Body of pancreas (tissue), 4 donors: Measurements from ENCODE around the gene KRTAP10-12.

Experiments
- POLR2A ChIP-seq, 3 donors: fragments of 450-650 bp; IDR thresholded peaks; one replicate each; pipeline ENCODE4 v1.6.1; 2016; ENCODE audit warnings: antibody characterized with exemption in 3 of 3, mild to moderate bottlenecking in 2 of 3
- TF ChIP-seq, protein P1 (sequence below), 7 experiments: fragments of 450-650 bp in 4 of 7; fragments of 200-600 bp in 3 of 7; sonication (generic) in 3 of 7; IDR thresholded peaks; one replicate each; pipeline ENCODE4 v1.5.1; 2016 to 2019; ENCODE audit warnings: antibody characterized with exemption in 7 of 7

DNA sequence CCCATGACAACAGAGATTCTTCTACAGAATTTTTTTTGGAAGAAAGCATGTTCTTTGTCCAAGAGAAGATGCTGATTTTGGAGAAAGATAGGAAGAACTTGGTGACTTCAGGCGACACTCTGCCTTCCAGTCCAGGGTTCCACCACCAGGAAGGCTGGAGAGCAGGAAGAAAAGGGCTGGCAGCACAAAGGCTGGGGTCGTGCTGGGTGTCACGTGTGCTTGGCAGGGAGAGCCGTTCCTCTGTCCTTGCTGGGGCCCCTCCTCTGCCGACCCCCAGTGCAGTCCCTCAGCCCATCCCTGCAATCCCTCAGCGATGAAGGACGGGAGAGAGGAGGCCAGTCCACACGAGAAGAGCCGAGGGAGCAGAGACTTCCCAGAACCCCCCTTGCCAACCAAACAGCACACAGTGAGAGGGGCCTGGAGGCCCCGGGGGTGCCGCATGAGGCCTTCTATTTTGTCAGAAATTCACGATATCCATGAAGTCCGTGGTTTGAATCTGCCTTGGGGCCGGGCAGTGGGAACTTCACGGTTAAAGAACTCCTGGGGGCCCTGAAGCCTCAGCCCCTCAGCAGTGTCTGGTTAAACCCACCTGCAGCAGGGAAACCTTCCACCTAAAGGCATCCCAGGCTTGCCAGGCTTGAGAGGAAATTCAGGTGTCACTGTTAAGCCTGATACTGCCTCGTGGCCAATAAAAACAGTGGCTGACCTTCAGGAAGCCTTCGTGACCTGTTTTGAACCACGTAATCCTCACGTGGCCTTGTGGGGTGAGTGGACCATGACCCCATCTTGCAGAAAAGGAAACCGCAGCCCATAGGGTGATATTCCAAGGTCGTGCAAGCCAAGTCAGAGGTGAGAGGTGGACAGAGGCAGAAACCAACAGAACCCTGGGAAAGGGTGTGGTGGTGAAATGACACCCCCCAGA is 3.4 kb downstream of the KRTAP10-12 start:
- TF ChIP-seq, protein P1, sequence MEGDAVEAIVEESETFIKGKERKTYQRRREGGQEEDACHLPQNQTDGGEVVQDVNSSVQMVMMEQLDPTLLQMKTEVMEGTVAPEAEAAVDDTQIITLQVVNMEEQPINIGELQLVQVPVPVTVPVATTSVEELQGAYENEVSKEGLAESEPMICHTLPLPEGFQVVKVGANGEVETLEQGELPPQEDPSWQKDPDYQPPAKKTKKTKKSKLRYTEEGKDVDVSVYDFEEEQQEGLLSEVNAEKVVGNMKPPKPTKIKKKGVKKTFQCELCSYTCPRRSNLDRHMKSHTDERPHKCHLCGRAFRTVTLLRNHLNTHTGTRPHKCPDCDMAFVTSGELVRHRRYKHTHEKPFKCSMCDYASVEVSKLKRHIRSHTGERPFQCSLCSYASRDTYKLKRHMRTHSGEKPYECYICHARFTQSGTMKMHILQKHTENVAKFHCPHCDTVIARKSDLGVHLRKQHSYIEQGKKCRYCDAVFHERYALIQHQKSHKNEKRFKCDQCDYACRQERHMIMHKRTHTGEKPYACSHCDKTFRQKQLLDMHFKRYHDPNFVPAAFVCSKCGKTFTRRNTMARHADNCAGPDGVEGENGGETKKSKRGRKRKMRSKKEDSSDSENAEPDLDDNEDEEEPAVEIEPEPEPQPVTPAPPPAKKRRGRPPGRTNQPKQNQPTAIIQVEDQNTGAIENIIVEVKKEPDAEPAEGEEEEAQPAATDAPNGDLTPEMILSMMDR (IDR thresholded peaks at IDR 0.05), result no peak
- no peak for TF ChIP-seq POLR2A (IDR thresholded peaks at IDR 0.05)
